Natural killer cell (primary cell): ENCODE measurements around the gene GRM7. TPM values are rescaled to one million over a fixed set of nuclear protein-coding genes. Genes with fewer than 3 reads are reported as not detected.
A peak's percentile ranks its signal among the peaks of the same experiment; 100 is the strongest.

Source experiments
- ATAC-seq, 3 donors: fragments of 150-1000 bp in 2 of 3; fragments of 200-7000 bp in 1 of 3; cut with Tn5 transposase; 1 replicate in 1 of 3; 2 replicates in 2 of 3; pipeline ENCODE4 v1.10.0; 2021; ENCODE audit warnings: mild to moderate bottlenecking in 2 of 3, moderate library complexity in 2 of 3
- DNase-seq, 2 donors: peaks; one replicate each; pipeline versions ENCODE4 v3.0.0 to v3.0.0-alpha.2; 2013 to 2021; ENCODE audit warnings: mixed read lengths in 1 of 2
- H3K27ac ChIP-seq: one replicate; pipeline ENCODE4 v1.5.1; 2013; ENCODE audit warnings: mild to moderate bottlenecking, low read length
- H3K27me3 ChIP-seq: one replicate; pipeline ENCODE4 v1.6.1; 2013; ENCODE audit warnings: low read length; ENCODE audit not compliant: control insufficient read depth, insufficient read depth
- H3K36me3 ChIP-seq: one replicate; pipeline ENCODE4 v1.6.1; 2013; ENCODE audit warnings: low read length; ENCODE audit not compliant: control insufficient read depth, insufficient read depth
- H3K4me1 ChIP-seq: one replicate; pipeline ENCODE4 v1.6.1; 2013; ENCODE audit warnings: low read length; ENCODE audit not compliant: control insufficient read depth, insufficient read depth
- H3K4me3 ChIP-seq: one replicate; pipeline ENCODE4 v1.5.1; 2013; ENCODE audit warnings: low read length
- H3K9me3 ChIP-seq: one replicate; pipeline ENCODE4 v1.6.1; 2013; ENCODE audit warnings: low read length; ENCODE audit not compliant: control insufficient read depth, insufficient read depth
- H3K27ac Mint-ChIP-seq, 2 donors: one replicate each; pipeline ENCODE4 v1.8.0; 2022; ENCODE audit warnings: mild to moderate bottlenecking in 2 of 2, mixed read lengths in 2 of 2, moderate library complexity in 1 of 2
- H3K27me3 Mint-ChIP-seq, 2 donors: one replicate each; pipeline ENCODE4 v1.8.0; 2022; ENCODE audit warnings: low read depth in 2 of 2, mixed read lengths in 2 of 2
- H3K36me3 Mint-ChIP-seq: one replicate; pipeline ENCODE4 v1.8.0; 2022; ENCODE audit warnings: mixed read lengths
- H3K4me1 Mint-ChIP-seq, 2 donors: one replicate each; pipeline ENCODE4 v1.8.0; 2022; ENCODE audit warnings: mixed read lengths in 2 of 2
- H3K4me3 Mint-ChIP-seq: one replicate; pipeline ENCODE4 v1.8.0; 2022; ENCODE audit warnings: mild to moderate bottlenecking, moderate library complexity, mixed read lengths
- H3K9me3 Mint-ChIP-seq, 2 donors: one replicate each; pipeline ENCODE4 v1.8.0; 2022; ENCODE audit warnings: mixed read lengths in 2 of 2
- CTCF ChIP-seq: fragments of 200-600 bp; IDR thresholded peaks from one replicate; pipeline ENCODE4 v1.8.0; 2022; ENCODE audit warnings: antibody characterized with exemption
- WGBS: methylation state at CpG from one replicate; pipeline ENCODE4 v1.1.7; 2013; ENCODE audit warnings: missing lambda C conversion rate; ENCODE audit not compliant: insufficient coverage; 5-methylcytosine and 5-hydroxymethylcytosine counted together
- intact Hi-C: fragments of 100-400 bp; cut with micrococcal nuclease; formaldehyde crosslinking; loops from one replicate; pipeline ENCODE4 v1.14.2; 2022
- total RNA-seq, 4 donors: library from RNA; stranded (reverse); fragments of 120-200 nt in 1 of 4; gene quantifications; one replicate each; pipeline versions ENCODE4 v1.2.3 to v1.2.4, GENCODE V29; 2013 to 2022

The GRM7 gene
- total RNA-seq, 3 donors from 2014 or later (not counting 1 experiment from before 2014, with no cell fraction given), result not detected

DNA sequence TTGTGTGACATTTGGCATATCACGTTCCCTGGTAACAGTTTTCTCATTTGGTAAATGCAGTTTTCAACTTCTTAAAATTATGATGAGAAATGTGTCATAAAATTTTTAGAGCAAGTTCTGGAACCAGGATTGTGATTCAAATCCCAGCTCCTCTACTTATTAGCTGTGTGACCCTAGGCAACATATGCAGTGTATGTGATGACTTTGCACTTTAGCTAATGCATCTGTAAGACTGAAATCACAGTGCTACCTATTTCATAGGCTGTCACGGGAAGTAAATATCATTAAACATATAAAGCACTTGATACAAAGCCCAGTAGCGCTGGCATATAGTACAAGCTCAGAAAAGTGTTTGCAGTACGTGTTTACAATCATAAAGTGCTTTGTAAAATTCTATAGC, 419.4 kb downstream of the GRM7 start:
- no peaks in the 10 kb centered on the region for H3K9me3 ChIP-seq
- DNase-seq, result no peak
- H3K27ac ChIP-seq, result no peak overlapping the region
- Mint-ChIP-seq H3K4me1 (no peaks in the 10 kb centered on the region), H3K36me3 (no peaks in the 10 kb centered on the region), H3K27me3 (no peaks in the 10 kb centered on the region), H3K9me3 (no peaks in the 10 kb centered on the region), H3K27ac (no peak overlapping the region), H3K4me3 (no peak overlapping the region)
- no peaks in the 10 kb centered on the region for H3K4me1 ChIP-seq
- no peaks in the 10 kb centered on the region for H3K36me3 ChIP-seq
- no peaks in the 10 kb centered on the region for H3K27me3 ChIP-seq
- 80% methylated on average over 4 of the region's 4 CpGs for WGBS
- no peak overlapping the region for H3K4me3 ChIP-seq
- no peak for ATAC-seq
- intact Hi-C loops, result no loop called here
- TF ChIP-seq CTCF, result no peak

- 81% methylated on average over 4 of the region's 4 CpGs for WGBS
- Histone ChIP-seq H3K36me3 (no peaks in the 10 kb centered on the region), H3K27ac (no peak overlapping the region), H3K4me3 (no peak overlapping the region), H3K27me3 (no peaks in the 10 kb centered on the region), H3K9me3 (no peaks in the 10 kb centered on the region), H3K4me1 (no peaks in the 10 kb centered on the region)
- Mint-ChIP-seq H3K9me3 (no peaks in the 10 kb centered on the region), H3K4me1 (peaks cover 0 to 4% of the 10 kb centered on the region in 2 donors), H3K4me3 (no peak overlapping the region), H3K27me3 (no peaks in the 10 kb centered on the region), H3K27ac (no peak overlapping the region), H3K36me3 (no peaks in the 10 kb centered on the region)
- ATAC-seq, result no peak
- no peak for TF ChIP-seq CTCF
- DNase-seq, result no peak
- intact Hi-C loops, result no loop called here
Observed at GRCh38 chr3:7282988-7283387, 422.1 kb downstream of the GRM7 start.

- no peak for DNase-seq
- H3K27ac Mint-ChIP-seq, result no peak overlapping the region
- no peaks in the 10 kb centered on the region for H3K9me3 Mint-ChIP-seq
- TF ChIP-seq CTCF, result peak; percentile 33
- Histone ChIP-seq H3K4me1 (peaks cover 1% of the 10 kb centered on the region), H3K4me3 (no peak overlapping the region), H3K9me3 (no peaks in the 10 kb centered on the region), H3K36me3 (no peaks in the 10 kb centered on the region), H3K27ac (no peak overlapping the region), H3K27me3 (no peaks in the 10 kb centered on the region)
- H3K36me3 Mint-ChIP-seq, result no peaks in the 10 kb centered on the region
- no peak overlapping the region for H3K4me3 Mint-ChIP-seq
- ATAC-seq, result peak; percentile 50 to 74 (median 52)
- no peaks in the 10 kb centered on the region for H3K27me3 Mint-ChIP-seq
- intact Hi-C loops, result loop anchor here (2.0 to 5.0 kb wide), 3 partner anchors 825 to 1017 kb away; no protein-coding TSS in a partner anchor
- WGBS, result 60% methylated on average over 1 of the region's 3 CpGs
- H3K4me1 Mint-ChIP-seq, result peaks cover 2 to 20% of the 10 kb centered on the region in 2 donors
Observed at GRCh38 chr3:7285505-7285904, 424.6 kb downstream of the GRM7 start.

- H3K27ac ChIP-seq, result no peak overlapping the region
- WGBS, result 74% methylated on average over 3 of the region's 3 CpGs
- no peaks in the 10 kb centered on the region for H3K27me3 ChIP-seq
- H3K4me1 ChIP-seq, result peaks cover 15% of the 10 kb centered on the region
- Mint-ChIP-seq H3K4me3 (no peak overlapping the region), H3K36me3 (no peaks in the 10 kb centered on the region), H3K27ac (peak overlapping the region in 1 of 2 donors; percentile 56), H3K27me3 (no peaks in the 10 kb centered on the region), H3K4me1 (peaks cover 21 to 40% of the 10 kb centered on the region in 2 donors), H3K9me3 (no peaks in the 10 kb centered on the region)
- no peaks in the 10 kb centered on the region for H3K36me3 ChIP-seq
- no peaks in the 10 kb centered on the region for H3K9me3 ChIP-seq
- intact Hi-C loops, result loop anchor here (5.0 kb wide), 2 partner anchors 949 to 1014 kb away; no protein-coding TSS in a partner anchor
- no peak for TF ChIP-seq CTCF
- no peak for DNase-seq
- ATAC-seq, result no peak
- no peak overlapping the region for H3K4me3 ChIP-seq
Observed at GRCh38 chr3:7288133-7288532, 427.2 kb downstream of the GRM7 start.
